Fibroblast of skin of left quadriceps (primary cell): ENCODE measurements around the gene KLC1.
"Not testable (repeated sequence)": the region's sequence is repeated elsewhere in the genome, so short reads cannot be mapped to it uniquely, and the experiment has no call there.

Source experiments
- DNase-seq, 2 experiments: peaks; one replicate each; pipeline ENCODE4 v3.0.0-alpha.2; 2013; ENCODE audit warnings: low read depth in 2 of 2

KLC1 gene

GRCh38 chr14:103691655-103692054, 62.6 kb downstream of the KLC1 start:
- not testable (repeated sequence) for DNase-seq

- DNase-seq, result no peak
Measured at GRCh38 chr14:103692159-103692558, 63.1 kb downstream of the KLC1 start.

GRCh38 chr14:103692871-103693270, 63.9 kb downstream of the KLC1 start:
- no peak for DNase-seq

GRCh38 chr14:103693515-103693914, 64.5 kb downstream of the KLC1 start:
- no peak for DNase-seq

- no peak for DNase-seq
Measured at GRCh38 chr14:103694572-103695026, 65.6 kb downstream of the KLC1 start.

GRCh38 chr14:103695296-103696069, 66.5 kb downstream of the KLC1 start:
- DNase-seq, result no peak

- DNase-seq, result no peak
Measured at GRCh38 chr14:103696070-103696402, 67.0 kb downstream of the KLC1 start.

GRCh38 chr14:103696466-103697071, 67.6 kb downstream of the KLC1 start:
- DNase-seq, result no peak

GRCh38 chr14:103697206-103697602, 68.2 kb downstream of the KLC1 start:
- DNase-seq, result no peak

GRCh38 chr14:103697603-103698379, 68.8 kb downstream of the KLC1 start:
- no peak for DNase-seq

GRCh38 chr14:103698380-103699260, 69.6 kb downstream of the KLC1 start:
- no peak for DNase-seq

GRCh38 chr14:103699261-103699661, 70.2 kb downstream of the KLC1 start:
- no peak for DNase-seq

GRCh38 chr14:103699901-103700752, 71.1 kb downstream of the KLC1 start:
- no peak for DNase-seq

- no peak for DNase-seq
Measured at GRCh38 chr14:103700753-103701490, 71.9 kb downstream of the KLC1 start.

- no peak for DNase-seq
Measured at GRCh38 chr14:103702095-103702494, 73.1 kb downstream of the KLC1 start.

GRCh38 chr14:103702497-103703432, 73.8 kb downstream of the KLC1 start:
- DNase-seq, result no peak

GRCh38 chr14:103703433-103704385, 74.7 kb downstream of the KLC1 start:
- DNase-seq, result no peak

- DNase-seq, result no peak
Measured at GRCh38 chr14:103704708-103705107, 75.7 kb downstream of the KLC1 start.
